Measurements from ENCODE around the gene IQGAP1. TPM values are rescaled to one million over a fixed set of nuclear protein-coding genes. Genes with fewer than 3 reads are reported as not detected.

The IQGAP1 gene
- total RNA-seq, 4 donors from 2014 or later = 220 to 320 (median 295) TPM

DNA sequence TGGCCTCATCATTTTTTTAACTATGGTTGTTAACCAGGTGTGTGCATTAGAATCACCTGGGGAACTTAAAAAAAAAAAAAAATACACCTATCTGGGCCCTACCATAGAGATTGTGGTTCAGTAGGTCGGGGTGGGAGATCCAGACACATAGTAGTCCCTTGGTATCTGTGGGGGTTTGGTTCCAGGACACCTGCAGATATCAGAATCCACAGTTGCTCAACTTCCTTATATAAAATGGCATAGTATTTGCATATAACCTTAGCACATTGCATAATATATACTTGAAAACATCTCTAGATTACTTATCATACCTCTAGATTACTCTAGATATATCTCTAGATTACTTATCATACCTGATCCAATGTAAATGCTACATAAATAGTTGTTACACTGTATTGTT lies 5.0 kb downstream of the IQGAP1 start:
- ATAC-seq (ENCODE audit: low FRiP score) (no peak), DNase-seq (ENCODE audit: low spot score) (no peak)
- TF ChIP-seq, protein P1, sequence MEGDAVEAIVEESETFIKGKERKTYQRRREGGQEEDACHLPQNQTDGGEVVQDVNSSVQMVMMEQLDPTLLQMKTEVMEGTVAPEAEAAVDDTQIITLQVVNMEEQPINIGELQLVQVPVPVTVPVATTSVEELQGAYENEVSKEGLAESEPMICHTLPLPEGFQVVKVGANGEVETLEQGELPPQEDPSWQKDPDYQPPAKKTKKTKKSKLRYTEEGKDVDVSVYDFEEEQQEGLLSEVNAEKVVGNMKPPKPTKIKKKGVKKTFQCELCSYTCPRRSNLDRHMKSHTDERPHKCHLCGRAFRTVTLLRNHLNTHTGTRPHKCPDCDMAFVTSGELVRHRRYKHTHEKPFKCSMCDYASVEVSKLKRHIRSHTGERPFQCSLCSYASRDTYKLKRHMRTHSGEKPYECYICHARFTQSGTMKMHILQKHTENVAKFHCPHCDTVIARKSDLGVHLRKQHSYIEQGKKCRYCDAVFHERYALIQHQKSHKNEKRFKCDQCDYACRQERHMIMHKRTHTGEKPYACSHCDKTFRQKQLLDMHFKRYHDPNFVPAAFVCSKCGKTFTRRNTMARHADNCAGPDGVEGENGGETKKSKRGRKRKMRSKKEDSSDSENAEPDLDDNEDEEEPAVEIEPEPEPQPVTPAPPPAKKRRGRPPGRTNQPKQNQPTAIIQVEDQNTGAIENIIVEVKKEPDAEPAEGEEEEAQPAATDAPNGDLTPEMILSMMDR (IDR thresholded peaks at IDR 0.05) = no peak

DNA sequence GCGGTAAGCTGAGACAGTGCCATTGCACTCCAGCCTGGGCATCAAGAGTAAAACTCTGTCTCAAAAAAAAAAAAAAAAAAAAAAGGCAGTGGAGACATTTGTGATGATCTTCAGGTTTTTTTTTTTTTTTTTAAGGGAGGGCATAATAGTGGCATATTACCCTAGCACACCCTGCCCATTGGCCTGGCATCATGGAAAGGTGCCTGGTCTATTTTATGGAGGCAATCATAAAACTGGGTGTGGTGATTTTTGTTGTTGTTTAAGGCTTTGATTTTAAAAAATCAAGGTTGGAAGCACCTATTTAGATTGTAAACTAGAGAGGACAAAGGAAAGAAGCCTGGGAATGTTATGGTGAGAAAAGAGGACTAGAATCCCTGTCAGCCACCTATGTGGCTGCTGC lies 6.0 kb downstream of the IQGAP1 start:
- ATAC-seq (ENCODE audit: low FRiP score) (no peak), DNase-seq (ENCODE audit: low spot score) (no peak)
- TF ChIP-seq, protein P1 (IDR thresholded peaks at IDR 0.05) = no peak

DNA sequence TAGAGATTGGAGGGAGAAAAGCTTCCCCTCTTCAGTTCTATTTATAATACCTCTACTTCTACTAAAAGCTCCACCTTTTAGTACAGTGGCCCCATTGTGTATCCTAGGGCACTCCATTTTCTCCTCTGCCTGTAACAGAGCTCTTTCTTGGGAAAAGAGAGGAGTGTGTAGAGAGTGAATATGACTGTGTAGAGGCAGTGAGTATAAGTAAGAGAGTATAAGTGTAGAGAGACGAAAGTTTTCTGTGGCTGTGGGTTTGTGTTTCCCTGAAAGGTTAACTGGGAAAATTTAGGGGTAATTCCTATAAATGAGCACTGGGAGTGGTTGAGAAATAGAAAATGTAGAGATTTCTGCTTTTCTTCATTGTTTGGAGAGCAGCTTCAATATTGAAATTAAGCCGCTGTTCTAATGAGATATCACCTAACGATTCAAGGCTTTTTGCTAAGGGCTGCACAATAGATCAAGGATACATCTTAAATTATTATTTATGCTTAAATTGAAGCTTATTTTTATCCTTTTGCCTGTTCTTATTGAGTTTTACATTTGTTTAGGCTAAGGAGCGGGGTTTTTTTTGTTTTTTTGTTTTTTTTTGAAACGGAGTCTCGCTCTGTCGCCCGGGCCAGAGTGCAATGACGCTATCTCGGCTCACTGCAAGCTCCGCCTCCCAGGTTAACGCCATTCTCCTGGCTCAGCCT lies 6.9 kb downstream of the IQGAP1 start:
- TF ChIP-seq, protein P1 (IDR thresholded peaks at IDR 0.05) = no peak
- no peak for ATAC-seq (ENCODE audit: low FRiP score)
- DNase-seq (ENCODE audit: low spot score) = no peak

DNA sequence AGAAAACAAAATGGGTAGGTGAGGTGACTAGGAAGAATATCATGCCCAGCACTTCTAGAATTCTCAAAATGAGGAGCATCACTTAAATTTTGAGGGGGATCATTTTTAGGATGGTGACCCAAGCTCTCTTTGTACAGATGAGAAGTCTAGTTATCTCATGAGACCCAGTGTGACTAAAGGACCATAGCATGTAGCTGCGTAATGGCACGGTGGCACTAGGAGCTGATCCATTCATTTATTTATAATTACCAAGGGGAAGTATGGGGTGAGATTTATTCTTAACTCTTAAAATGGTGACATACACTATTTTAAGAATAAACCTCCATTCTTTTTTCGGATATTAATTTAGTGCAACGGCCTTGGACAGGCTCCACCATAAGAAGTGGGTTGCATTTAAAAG lies 8.3 kb downstream of the IQGAP1 start:
- TF ChIP-seq, protein P1 (IDR thresholded peaks at IDR 0.05) = no peak
- no peak for DNase-seq (ENCODE audit: low spot score)
- no peak for ATAC-seq (ENCODE audit: low FRiP score)

DNA sequence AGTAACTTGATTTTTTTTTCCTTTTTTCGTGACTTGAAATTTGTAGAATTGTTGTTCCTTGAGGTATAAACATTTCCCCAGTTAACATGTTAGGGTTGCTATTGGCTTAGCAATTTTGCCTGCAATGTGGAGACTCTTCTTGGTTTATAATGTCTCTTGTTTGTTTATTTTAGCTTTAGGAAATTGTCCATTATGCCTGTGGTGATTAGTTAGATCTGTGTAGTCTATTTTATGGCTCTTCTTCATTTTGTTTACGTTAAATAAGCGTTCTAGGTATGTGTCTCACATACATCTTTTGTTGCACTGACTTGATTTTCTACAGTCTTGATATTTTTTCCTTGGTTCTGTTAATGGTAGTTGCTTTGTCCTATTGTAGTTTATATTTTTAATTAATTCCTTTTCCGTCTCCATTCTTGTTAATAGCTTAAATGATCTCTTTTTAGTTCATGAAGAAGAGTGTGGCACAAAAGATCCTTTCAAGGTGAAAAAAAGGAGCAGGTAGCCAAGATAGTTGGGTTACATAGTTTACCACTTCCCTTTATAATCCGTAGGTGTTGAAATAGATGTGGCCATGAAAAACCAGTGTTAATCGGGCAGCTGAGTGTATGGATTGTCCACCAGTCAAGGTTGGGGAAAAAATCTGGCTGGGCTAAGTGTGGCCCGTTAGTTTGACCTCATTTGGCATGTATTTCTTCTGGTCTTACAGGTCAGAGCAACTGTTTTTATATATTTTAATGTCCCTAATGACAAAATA lies 12.1 kb downstream of the IQGAP1 start:
- DNase-seq (ENCODE audit: low spot score) = no peak
- no peak for ATAC-seq (ENCODE audit: low FRiP score)
- TF ChIP-seq, protein P1 (IDR thresholded peaks at IDR 0.05) = no peak

DNA sequence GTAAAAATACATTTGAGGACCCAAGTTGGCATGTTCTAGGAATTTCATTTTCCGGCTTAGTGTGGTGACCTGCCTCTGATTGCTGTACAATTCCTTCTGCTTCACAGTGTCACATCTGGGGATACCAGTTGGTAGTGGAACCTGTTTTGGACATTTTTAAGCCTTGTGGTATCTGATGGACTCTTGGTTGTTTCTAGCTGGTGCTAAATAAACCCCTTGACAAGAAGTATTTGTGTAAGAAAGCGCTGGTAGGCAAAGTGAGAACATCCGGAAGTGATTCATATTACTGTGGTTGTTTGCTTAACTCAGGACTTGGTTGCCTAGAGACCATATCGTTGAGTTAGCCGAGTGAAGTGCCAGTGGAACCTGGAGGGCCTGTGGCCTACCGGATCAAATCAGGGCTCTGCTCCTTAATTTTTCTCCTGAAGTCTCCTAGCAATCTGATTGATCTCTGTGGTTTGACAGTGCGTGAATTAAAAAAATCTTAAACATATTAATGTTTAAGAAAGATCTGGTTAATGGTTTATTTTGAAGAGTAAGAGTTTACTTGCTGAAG lies 12.8 kb downstream of the IQGAP1 start:
- ATAC-seq (ENCODE audit: low FRiP score) (peak; percentile 83), DNase-seq (ENCODE audit: low spot score) (no peak)
- TF ChIP-seq, protein P1 (IDR thresholded peaks at IDR 0.05) = no peak

Data from omental fat pad (tissue), 4 donors.